ENCODE results near the gene SRC. TPM values are rescaled to one million over a fixed set of nuclear protein-coding genes. Genes with fewer than 3 reads are reported as not detected.

Gene SRC
- polyA plus RNA-seq, 1 experiment, result 35.4 TPM

DNA sequence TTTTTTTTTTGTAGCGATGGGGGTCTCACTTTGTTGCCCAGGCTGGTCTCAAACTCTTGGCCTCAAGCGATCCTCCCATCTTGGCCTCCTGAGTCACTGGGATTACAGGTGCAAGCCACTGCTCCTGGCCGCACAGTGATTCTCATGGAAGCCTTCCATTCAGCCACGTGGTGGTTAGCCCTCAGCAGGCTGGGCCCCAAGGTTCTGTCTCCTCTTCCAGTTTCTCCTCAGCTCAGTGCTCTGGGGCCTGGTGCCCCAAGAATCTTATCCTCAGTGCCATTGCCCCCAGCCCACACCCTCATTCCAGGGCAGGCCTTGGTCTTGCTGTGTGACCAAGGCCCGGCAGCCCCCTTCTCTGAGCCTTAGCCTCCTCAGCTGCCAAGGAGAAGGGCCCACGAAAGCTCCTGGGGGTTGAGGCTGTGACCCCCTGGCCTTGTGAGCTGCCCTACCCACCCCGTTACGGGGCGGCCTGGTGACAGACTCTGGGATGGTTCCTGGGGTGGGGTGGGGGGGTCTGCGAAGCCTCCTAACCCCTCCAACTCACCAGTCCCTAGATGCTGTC, 16.4 kb downstream of the SRC start:
- no peaks in the 10 kb centered on the region for H3K27me3 ChIP-seq (ENCODE audit: control insufficient read depth, insufficient read depth, low read length)
- H3K4me3 ChIP-seq (ENCODE audit: low read depth, low read length), result no peak overlapping the region
- H3K36me3 ChIP-seq (ENCODE audit: control insufficient read depth, insufficient read depth, low read length), result peaks cover 10% of the 10 kb centered on the region
- CTCF ChIA-PET, result no interaction called here
- DNase-seq (ENCODE audit: low read depth), result no peak
- POLR2A ChIA-PET, result no interaction called here
- TF ChIP-seq, protein P1, sequence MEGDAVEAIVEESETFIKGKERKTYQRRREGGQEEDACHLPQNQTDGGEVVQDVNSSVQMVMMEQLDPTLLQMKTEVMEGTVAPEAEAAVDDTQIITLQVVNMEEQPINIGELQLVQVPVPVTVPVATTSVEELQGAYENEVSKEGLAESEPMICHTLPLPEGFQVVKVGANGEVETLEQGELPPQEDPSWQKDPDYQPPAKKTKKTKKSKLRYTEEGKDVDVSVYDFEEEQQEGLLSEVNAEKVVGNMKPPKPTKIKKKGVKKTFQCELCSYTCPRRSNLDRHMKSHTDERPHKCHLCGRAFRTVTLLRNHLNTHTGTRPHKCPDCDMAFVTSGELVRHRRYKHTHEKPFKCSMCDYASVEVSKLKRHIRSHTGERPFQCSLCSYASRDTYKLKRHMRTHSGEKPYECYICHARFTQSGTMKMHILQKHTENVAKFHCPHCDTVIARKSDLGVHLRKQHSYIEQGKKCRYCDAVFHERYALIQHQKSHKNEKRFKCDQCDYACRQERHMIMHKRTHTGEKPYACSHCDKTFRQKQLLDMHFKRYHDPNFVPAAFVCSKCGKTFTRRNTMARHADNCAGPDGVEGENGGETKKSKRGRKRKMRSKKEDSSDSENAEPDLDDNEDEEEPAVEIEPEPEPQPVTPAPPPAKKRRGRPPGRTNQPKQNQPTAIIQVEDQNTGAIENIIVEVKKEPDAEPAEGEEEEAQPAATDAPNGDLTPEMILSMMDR (IDR thresholded peaks at IDR 0.05; ENCODE audit: insufficient read depth, low read depth, low read length), result no peak

GRCh38 chr20:37362821-37363220, 16.9 kb downstream of the SRC start:
- peaks cover 10% of the 10 kb centered on the region for H3K36me3 ChIP-seq (ENCODE audit: control insufficient read depth, insufficient read depth, low read length)
- TF ChIP-seq, protein P1 (IDR thresholded peaks at IDR 0.05; ENCODE audit: insufficient read depth, low read depth, low read length), result no peak
- POLR2A ChIA-PET, result no interaction called here
- CTCF ChIA-PET, result no interaction called here
- DNase-seq (ENCODE audit: low read depth), result no peak
- no peaks in the 10 kb centered on the region for H3K27me3 ChIP-seq (ENCODE audit: control insufficient read depth, insufficient read depth, low read length)
- no peak overlapping the region for H3K4me3 ChIP-seq (ENCODE audit: low read depth, low read length)

DNA sequence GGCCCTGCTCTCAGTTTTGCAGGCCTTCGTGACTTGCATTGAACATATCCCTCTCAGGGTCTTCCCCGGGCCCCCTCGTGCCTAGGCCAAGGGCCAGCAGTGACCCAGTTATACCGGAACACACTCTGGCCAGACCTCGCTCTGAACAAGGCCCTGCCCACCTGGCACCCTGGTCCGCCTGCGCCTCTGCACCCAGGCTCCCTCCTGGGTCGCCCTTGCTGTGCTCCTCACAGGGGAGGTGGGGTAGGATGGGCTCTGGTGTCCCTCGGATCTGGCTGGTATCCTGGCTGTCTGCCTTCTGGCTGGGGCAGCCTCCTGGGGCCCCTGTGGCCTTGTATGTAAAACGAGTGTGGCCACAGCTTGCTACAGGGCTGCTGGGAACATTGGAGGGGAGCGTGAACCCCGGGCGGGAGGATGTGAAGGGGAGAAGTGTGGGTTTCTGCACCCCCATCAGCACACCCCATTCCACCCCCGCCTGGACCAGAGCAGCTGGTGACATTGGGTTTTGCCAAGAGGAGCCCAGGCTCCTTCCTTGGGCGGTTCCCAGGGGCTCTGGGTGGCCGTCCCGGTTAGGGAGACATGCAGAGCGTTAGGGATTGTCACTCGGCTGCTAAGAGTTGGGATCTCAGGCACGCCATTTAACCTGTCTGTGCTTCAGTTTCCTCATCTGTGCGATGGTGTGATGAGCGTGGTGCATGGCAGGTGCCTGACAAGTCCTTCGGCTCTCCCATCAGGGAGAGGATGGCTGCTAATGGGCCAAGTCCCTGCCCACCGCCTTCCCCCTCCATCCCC, 17.5 kb downstream of the SRC start:
- DNase-seq (ENCODE audit: low read depth), result no peak
- Histone ChIP-seq H3K4me3 (ENCODE audit: low read depth, low read length) (no peak overlapping the region), H3K36me3 (ENCODE audit: control insufficient read depth, insufficient read depth, low read length) (peaks cover 11% of the 10 kb centered on the region), H3K27me3 (ENCODE audit: control insufficient read depth, insufficient read depth, low read length) (no peaks in the 10 kb centered on the region)
- TF ChIP-seq, protein P1 (IDR thresholded peaks at IDR 0.05; ENCODE audit: insufficient read depth, low read depth, low read length), result no peak
- ChIA-PET POLR2A (no interaction called here), CTCF (interaction anchor here (1.0 to 1.1 kb wide), 2 partner anchors 10 to 16 kb away, joined by 3 read pairs; no protein-coding TSS in a partner anchor)

- DNase-seq (ENCODE audit: low read depth), result no peak
- H3K36me3 ChIP-seq (ENCODE audit: control insufficient read depth, insufficient read depth, low read length), result peaks cover 11% of the 10 kb centered on the region
- ChIA-PET POLR2A (no interaction called here), CTCF (interaction anchor here (1.0 to 1.3 kb wide), 3 partner anchors 9 to 15 kb away, joined by 3 read pairs; no protein-coding TSS in a partner anchor)
- no peaks in the 10 kb centered on the region for H3K27me3 ChIP-seq (ENCODE audit: control insufficient read depth, insufficient read depth, low read length)
- H3K4me3 ChIP-seq (ENCODE audit: low read depth, low read length), result no peak overlapping the region
- TF ChIP-seq, protein P1 (IDR thresholded peaks at IDR 0.05; ENCODE audit: insufficient read depth, low read depth, low read length), result no peak
Measured at GRCh38 chr20:37364013-37364926, 18.3 kb downstream of the SRC start.

DNA sequence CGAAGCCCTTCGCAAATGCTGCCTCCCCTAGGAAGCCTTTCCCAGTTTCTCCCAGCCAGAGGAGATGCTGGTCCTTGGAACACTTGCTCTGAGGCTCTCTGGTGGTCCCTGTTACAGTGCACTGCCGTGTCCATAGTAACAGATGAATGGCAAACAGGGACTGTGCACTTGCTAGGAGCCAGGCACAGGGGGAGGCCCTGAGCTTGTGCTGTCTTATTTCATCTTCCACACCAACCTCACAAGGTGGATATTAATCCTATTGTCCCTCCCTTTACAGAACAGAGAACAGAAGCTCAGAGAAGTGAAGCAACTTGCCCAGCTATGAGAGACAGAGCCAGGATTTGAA, 19.0 kb downstream of the SRC start:
- DNase-seq (ENCODE audit: low read depth), result no peak
- H3K27me3 ChIP-seq (ENCODE audit: control insufficient read depth, insufficient read depth, low read length), result no peaks in the 10 kb centered on the region
- ChIA-PET CTCF (interaction anchor here (0.7 to 1.3 kb wide), 2 partner anchors 9 to 14 kb away, joined by 3 read pairs; no protein-coding TSS in a partner anchor), POLR2A (no interaction called here)
- peaks cover 11% of the 10 kb centered on the region for H3K36me3 ChIP-seq (ENCODE audit: control insufficient read depth, insufficient read depth, low read length)
- TF ChIP-seq, protein P1 (IDR thresholded peaks at IDR 0.05; ENCODE audit: insufficient read depth, low read depth, low read length), result no peak
- H3K4me3 ChIP-seq (ENCODE audit: low read depth, low read length), result no peak overlapping the region
